Mesenchymal stem cell (in vitro differentiated cells and primary cell): ENCODE results near the gene HSPA9.
A peak's percentile ranks its signal among the peaks of the same experiment; 100 is the strongest.

Source experiments
- DNase-seq: peaks from one replicate; pipeline ENCODE4 v3.0.0-alpha.2; 2013
- H2AFZ ChIP-seq: one replicate; pipeline ENCODE4 v1.6.1; 2013; ENCODE audit warnings: low read depth, mild to moderate bottlenecking, control low read depth, inconsistent platforms, low read length, moderate library complexity
- H2AK5ac ChIP-seq: 2 replicates; pipeline ENCODE4 v1.6.1; 2013; ENCODE audit warnings: low read length, moderate library complexity, mild to moderate bottlenecking, inconsistent platforms; ENCODE audit not compliant: severe bottlenecking
- H2BK120ac ChIP-seq: one replicate; pipeline ENCODE4 v1.6.1; 2013; ENCODE audit warnings: low read depth, mild to moderate bottlenecking, inconsistent platforms, low read length, moderate library complexity
- H2BK12ac ChIP-seq, 2 experiments: one replicate each; pipeline ENCODE4 v1.6.1; 2013; ENCODE audit warnings: inconsistent platforms in 2 of 2, low read length in 2 of 2, mild to moderate bottlenecking in 2 of 2, moderate library complexity in 2 of 2, control low read depth in 1 of 2
- H2BK15ac ChIP-seq: one replicate; pipeline ENCODE4 v1.6.1; 2013; ENCODE audit warnings: mild to moderate bottlenecking, low read depth, inconsistent platforms; ENCODE audit not compliant: poor library complexity, severe bottlenecking
- H2BK5ac ChIP-seq: 2 replicates; pipeline ENCODE4 v1.6.1; 2013; ENCODE audit warnings: low read depth, mild to moderate bottlenecking, low read length, control low read depth, inconsistent platforms; ENCODE audit not compliant: poor library complexity, severe bottlenecking
- H3K14ac ChIP-seq, 2 experiments: one replicate each; pipeline ENCODE4 v1.6.1; 2013; ENCODE audit warnings: inconsistent platforms in 2 of 2, low read length in 2 of 2, control low read depth in 1 of 2, mild to moderate bottlenecking in 1 of 2, moderate library complexity in 1 of 2
- H3K18ac ChIP-seq, 2 experiments: one replicate each; pipeline ENCODE4 v1.6.1; 2013; ENCODE audit warnings: inconsistent platforms in 2 of 2, low read length in 2 of 2, control low read depth in 1 of 2, low read depth in 1 of 2, mild to moderate bottlenecking in 1 of 2
- H3K23ac ChIP-seq, 2 experiments: one replicate each; pipeline ENCODE4 v1.6.1; 2013; ENCODE audit warnings: inconsistent platforms in 2 of 2, low read length in 2 of 2, mild to moderate bottlenecking in 2 of 2, moderate library complexity in 2 of 2, control low read depth in 1 of 2
- H3K27ac ChIP-seq: 2 replicates; pipeline ENCODE4 v1.5.1; 2013; ENCODE audit warnings: mild to moderate bottlenecking, moderate library complexity, low read length, control low read depth, inconsistent platforms; ENCODE audit not compliant: poor library complexity, severe bottlenecking
- H3K27me3 ChIP-seq, 2 experiments: 2 replicates each; pipeline versions ENCODE4 v1.6.1 to v1.7.0; 2013; ENCODE audit warnings: low read length in 2 of 2, mild to moderate bottlenecking in 2 of 2, moderate library complexity in 2 of 2, control low read depth in 1 of 2, inconsistent platforms in 1 of 2; ENCODE audit not compliant: control insufficient read depth in 1 of 2, insufficient read depth in 1 of 2
- H3K36me3 ChIP-seq, 2 experiments: 2 replicates each; pipeline versions ENCODE4 v1.6.1 to v1.7.0; 2013; ENCODE audit warnings: low read length in 2 of 2, control low read depth in 1 of 2, inconsistent platforms in 1 of 2, low read depth in 1 of 2, mild to moderate bottlenecking in 1 of 2; ENCODE audit not compliant: insufficient read depth in 2 of 2, control insufficient read depth in 1 of 2
- H3K4ac ChIP-seq, 2 experiments: one replicate each; pipeline ENCODE4 v1.6.1; 2013; ENCODE audit warnings: inconsistent platforms in 2 of 2, low read length in 2 of 2, mild to moderate bottlenecking in 2 of 2, moderate library complexity in 2 of 2, control low read depth in 1 of 2, low read depth in 1 of 2
- H3K4me1 ChIP-seq: 2 replicates; pipeline ENCODE4 v1.6.1; 2013; ENCODE audit warnings: low read depth, low read length, control low read depth; ENCODE audit not compliant: control insufficient read depth, insufficient read depth
- H3K4me2 ChIP-seq: 2 replicates; pipeline ENCODE4 v1.6.1; 2013; ENCODE audit warnings: low read length, mild to moderate bottlenecking, inconsistent platforms; ENCODE audit not compliant: poor library complexity, severe bottlenecking
- H3K4me3 ChIP-seq, 2 experiments: 2 replicates each; pipeline versions ENCODE4 v1.5.1 to v1.7.0; 2013; ENCODE audit warnings: low read length in 2 of 2, mild to moderate bottlenecking in 2 of 2, control low read depth in 1 of 2, low read depth in 1 of 2; ENCODE audit not compliant: insufficient read depth in 1 of 2
- H3K79me1 ChIP-seq: replicated peaks from 2 replicates; pipeline ENCODE4 v1.6.1; 2013; ENCODE audit warnings: mild to moderate bottlenecking, control low read depth, low read length, inconsistent platforms; ENCODE audit not compliant: poor library complexity, severe bottlenecking
- H3K9ac ChIP-seq: 2 replicates; pipeline ENCODE4 v1.7.0; 2013; ENCODE audit warnings: mild to moderate bottlenecking, low read length, moderate library complexity
- H3K9me3 ChIP-seq: 2 replicates; pipeline ENCODE4 v1.7.0; 2013; ENCODE audit warnings: mild to moderate bottlenecking, low read length; ENCODE audit not compliant: control insufficient read depth
- H4K8ac ChIP-seq: one replicate; pipeline ENCODE4 v1.6.1; 2013; ENCODE audit warnings: inconsistent platforms, mild to moderate bottlenecking, low read length, moderate library complexity
- H4K91ac ChIP-seq: one replicate; pipeline ENCODE4 v1.6.1; 2013; ENCODE audit warnings: mild to moderate bottlenecking, low read length, inconsistent platforms
- WGBS: methylation state at CpG from one replicate; pipeline ENCODE4 v1.1.7; 2013; ENCODE audit warnings: mixed read lengths; 5-methylcytosine and 5-hydroxymethylcytosine counted together

Gene HSPA9

GRCh38 chr5:138570871-138571270, 4.3 kb downstream of the HSPA9 start:
- WGBS: 100% methylated on average over 8 of the region's 9 CpGs
- peaks cover 39 to 79% of the 10 kb centered on the region in 2 experiments for H3K36me3 ChIP-seq

GRCh38 chr5:138569782-138570181, 5.4 kb downstream of the HSPA9 start:
- Histone ChIP-seq H3K27ac (peak overlapping the region; percentile 8), H4K8ac (no peak overlapping the region), H4K91ac (no peak overlapping the region), H2BK15ac (no peak overlapping the region), H3K4me3 (no peak overlapping the region), H3K23ac (no peak overlapping the region), H2BK12ac (no peak overlapping the region), H3K4me2 (no peak overlapping the region), H2BK120ac (no peak overlapping the region), H3K18ac (no peak overlapping the region), H3K36me3 (peaks cover 47 to 90% of the 10 kb centered on the region in 2 experiments), H3K4ac (no peak overlapping the region), H2AFZ (no peak overlapping the region), H3K27me3 (no peaks in the 10 kb centered on the region), H3K9me3 (no peaks in the 10 kb centered on the region), H2BK5ac (no peak overlapping the region), H2AK5ac (no peak overlapping the region), H3K14ac (no peak overlapping the region), H3K9ac (peak overlapping the region; percentile 3), H3K79me1 (peaks cover 7% of the 10 kb centered on the region), H3K4me1 (peaks cover 10% of the 10 kb centered on the region)
- peak; percentile 42 for DNase-seq
- WGBS: 94% methylated on average over 7 of the region's 7 CpGs

More at GRCh38 chr5:138570871-138571270, 4.3 kb downstream of the HSPA9 start:
- H2BK5ac ChIP-seq: no peak overlapping the region
- H3K9ac ChIP-seq: no peak overlapping the region
- no peak for DNase-seq
- no peak overlapping the region for H3K27ac ChIP-seq
- H2AK5ac ChIP-seq: no peak overlapping the region
- no peak overlapping the region for H3K4me2 ChIP-seq
- H2BK120ac ChIP-seq: no peak overlapping the region
- H3K23ac ChIP-seq: no peak overlapping the region
- H3K9me3 ChIP-seq: no peaks in the 10 kb centered on the region
- no peak overlapping the region for H3K4me3 ChIP-seq
- no peaks in the 10 kb centered on the region for H3K27me3 ChIP-seq
- no peak overlapping the region for H3K18ac ChIP-seq
- H4K8ac ChIP-seq: peak overlapping the region; percentile 12
- no peak overlapping the region for H2BK12ac ChIP-seq
- no peak overlapping the region for H3K14ac ChIP-seq
- peaks cover 4% of the 10 kb centered on the region for H3K79me1 ChIP-seq
- H4K91ac ChIP-seq: no peak overlapping the region
- H2BK15ac ChIP-seq: no peak overlapping the region
- peaks cover 10% of the 10 kb centered on the region for H3K4me1 ChIP-seq
- no peak overlapping the region for H3K4ac ChIP-seq
- H2AFZ ChIP-seq: no peak overlapping the region

GRCh38 chr5:138568061-138568824, 7.0 kb downstream of the HSPA9 start:
- H2AK5ac ChIP-seq: no peak overlapping the region
- H4K8ac ChIP-seq: no peak overlapping the region
- no peak overlapping the region for H3K18ac ChIP-seq
- H2BK120ac ChIP-seq: no peak overlapping the region
- H3K79me1 ChIP-seq: peaks cover 14% of the 10 kb centered on the region
- no peak overlapping the region for H2BK12ac ChIP-seq
- no peaks in the 10 kb centered on the region for H3K9me3 ChIP-seq
- H3K27ac ChIP-seq: peak overlapping the region; percentile 56
- H2BK5ac ChIP-seq: no peak overlapping the region
- H3K9ac ChIP-seq: no peak overlapping the region
- H3K23ac ChIP-seq: no peak overlapping the region
- H4K91ac ChIP-seq: no peak overlapping the region
- H3K4ac ChIP-seq: no peak overlapping the region
- no peak overlapping the region for H3K14ac ChIP-seq
- H3K4me1 ChIP-seq: peaks cover 8% of the 10 kb centered on the region
- H3K4me2 ChIP-seq: no peak overlapping the region
- no peak overlapping the region for H2BK15ac ChIP-seq
- H3K36me3 ChIP-seq: peaks cover 53 to 99% of the 10 kb centered on the region in 2 experiments
- 64% methylated on average over 14 of the region's 16 CpGs for WGBS
- peak; percentile 56 for DNase-seq
- H2AFZ ChIP-seq: no peak overlapping the region
- H3K27me3 ChIP-seq: no peaks in the 10 kb centered on the region
- no peak overlapping the region for H3K4me3 ChIP-seq

GRCh38 chr5:138566792-138567191, 8.4 kb downstream of the HSPA9 start:
- Histone ChIP-seq H3K14ac (no peak overlapping the region), H3K27me3 (no peaks in the 10 kb centered on the region), H3K23ac (no peak overlapping the region), H3K4me2 (no peak overlapping the region), H4K8ac (no peak overlapping the region), H3K4ac (no peak overlapping the region), H2BK5ac (no peak overlapping the region), H3K27ac (no peak overlapping the region), H3K4me1 (peaks cover 6% of the 10 kb centered on the region), H4K91ac (no peak overlapping the region), H2AK5ac (no peak overlapping the region), H2AFZ (no peak overlapping the region), H2BK120ac (no peak overlapping the region), H2BK15ac (no peak overlapping the region), H3K36me3 (peaks cover 44 to 94% of the 10 kb centered on the region in 2 experiments), H3K4me3 (no peak overlapping the region), H3K9me3 (no peaks in the 10 kb centered on the region), H3K18ac (no peak overlapping the region), H2BK12ac (no peak overlapping the region), H3K79me1 (peaks cover 11% of the 10 kb centered on the region), H3K9ac (no peak overlapping the region)
- no peak for DNase-seq
- 95% methylated on average over 3 of the region's 3 CpGs for WGBS
